Lower lobe of right lung (tissue), 2 donors: ENCODE results near the gene MORN5. TPM values are rescaled to one million over a fixed set of nuclear protein-coding genes. Genes with fewer than 3 reads are reported as not detected.

Experiments used
- ATAC-seq, 2 donors: fragments of 200-7000 bp; cut with Tn5 transposase; one replicate each; pipeline ENCODE4 v1.9.1; 2020 to 2022; ENCODE audit warnings: mild to moderate bottlenecking in 2 of 2, moderate library complexity in 2 of 2
- DNase-seq: peaks from one replicate; pipeline ENCODE4 v3.0.0-alpha.2; 2020
- H3K27ac ChIP-seq: fragments of 200-600 bp; one replicate; pipeline ENCODE4 v1.8.0; 2022
- H3K27me3 ChIP-seq: fragments of 200-600 bp; one replicate; pipeline ENCODE4 v1.8.0; 2022; ENCODE audit warnings: low read depth
- H3K36me3 ChIP-seq: fragments of 200-600 bp; one replicate; pipeline ENCODE4 v1.8.0; 2022; ENCODE audit warnings: mild to moderate bottlenecking
- H3K4me1 ChIP-seq: fragments of 200-600 bp; one replicate; pipeline ENCODE4 v1.8.0; 2022
- H3K4me3 ChIP-seq: fragments of 200-600 bp; one replicate; pipeline ENCODE4 v1.8.0; 2022; ENCODE audit warnings: mild to moderate bottlenecking
- H3K9me3 ChIP-seq: fragments of 200-600 bp; one replicate; pipeline ENCODE4 v1.8.0; 2022
- CTCF ChIP-seq: fragments of 200-600 bp; IDR thresholded peaks from one replicate; pipeline ENCODE4 v1.8.0; 2022; ENCODE audit warnings: antibody characterized with exemption, mild to moderate bottlenecking
- intact Hi-C: fragments of 100-400 bp; cut with DNase I; formaldehyde crosslinking; loops from one replicate; pipeline ENCODE4 v1.11.0; 2022
- total RNA-seq: library from RNA; stranded (reverse); fragmentation: NEBNext Ultra II Directional; extraction: Animal tissue kit (Norgen Biotek cat#: 25700); gene quantifications from one replicate; pipeline ENCODE4 v1.2.1, GENCODE V29; 2021
- donor health status: DM: no; HTN: yes; CAD: no; lungs with severe emphysema.

Gene MORN5
- total RNA-seq, 1 donor from 2014 or later, result 7.7 TPM

GRCh38 chr9:122119166-122119521 lies 40.6 kb upstream of the MORN5 start:
- Histone ChIP-seq H3K4me3 (no peak overlapping the region), H3K27me3 (no peaks in the 10 kb centered on the region), H3K27ac (no peak overlapping the region), H3K4me1 (no peaks in the 10 kb centered on the region), H3K9me3 (no peaks in the 10 kb centered on the region), H3K36me3 (no peaks in the 10 kb centered on the region)
- DNase-seq (no peak), ATAC-seq (no peak)
- intact Hi-C loops, result no loop called here
- no peak for TF ChIP-seq CTCF

- ATAC-seq (no peak), DNase-seq (no peak)
- intact Hi-C loops, result loop anchor here (10.0 kb wide), 1 partner anchor 235 kb away; no protein-coding TSS in a partner anchor
- no peaks in the 10 kb centered on the region for H3K9me3 ChIP-seq
- TF ChIP-seq CTCF, result no peak
- no peak overlapping the region for H3K27ac ChIP-seq
- H3K4me3 ChIP-seq, result no peak overlapping the region
- H3K27me3 ChIP-seq, result no peaks in the 10 kb centered on the region
- no peaks in the 10 kb centered on the region for H3K36me3 ChIP-seq
- no peaks in the 10 kb centered on the region for H3K4me1 ChIP-seq
Observed at GRCh38 chr9:122119721-122120120, 40.0 kb upstream of the MORN5 start.

- peaks cover 7% of the 10 kb centered on the region for H3K4me1 ChIP-seq
- no peak for DNase-seq
- H3K9me3 ChIP-seq, result no peaks in the 10 kb centered on the region
- ATAC-seq, result no peak
- H3K4me3 ChIP-seq, result no peak overlapping the region
- H3K27ac ChIP-seq, result no peak overlapping the region
- intact Hi-C loops, result loop anchor here (10.0 kb wide), 1 partner anchor 234 kb away; no protein-coding TSS in a partner anchor
- no peaks in the 10 kb centered on the region for H3K36me3 ChIP-seq
- no peak for TF ChIP-seq CTCF
- peaks cover 5% of the 10 kb centered on the region for H3K27me3 ChIP-seq
Observed at GRCh38 chr9:122120316-122121071, 39.2 kb upstream of the MORN5 start.

DNA sequence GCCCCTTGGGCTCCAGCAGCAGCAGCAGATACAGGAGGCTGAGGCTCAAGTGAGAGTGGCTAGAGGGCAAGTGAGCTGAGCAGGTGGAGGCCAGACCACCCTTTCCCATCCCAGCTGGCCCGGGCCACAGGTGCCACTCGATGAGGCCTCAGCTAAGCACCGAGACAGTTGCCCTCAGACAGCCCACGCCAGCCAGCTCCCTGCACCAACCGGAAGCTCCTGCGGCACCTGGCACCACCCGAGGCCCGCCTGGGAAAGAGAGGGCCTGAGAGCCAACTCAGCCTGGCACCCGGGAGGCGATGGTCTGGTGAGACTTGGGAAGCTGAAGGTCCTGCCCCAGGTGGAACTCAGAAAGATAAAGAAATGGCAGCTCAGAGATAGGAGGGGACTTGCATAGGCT lies 38.3 kb upstream of the MORN5 start:
- intact Hi-C loops, result loop anchor here (10.0 kb wide), 1 partner anchor 233 kb away; no protein-coding TSS in a partner anchor
- Histone ChIP-seq H3K27ac (no peak overlapping the region), H3K27me3 (peaks cover 14% of the 10 kb centered on the region), H3K4me1 (peaks cover 16% of the 10 kb centered on the region), H3K4me3 (no peak overlapping the region), H3K36me3 (no peaks in the 10 kb centered on the region), H3K9me3 (no peaks in the 10 kb centered on the region)
- DNase-seq (no peak), ATAC-seq (no peak)
- no peak for TF ChIP-seq CTCF

DNA sequence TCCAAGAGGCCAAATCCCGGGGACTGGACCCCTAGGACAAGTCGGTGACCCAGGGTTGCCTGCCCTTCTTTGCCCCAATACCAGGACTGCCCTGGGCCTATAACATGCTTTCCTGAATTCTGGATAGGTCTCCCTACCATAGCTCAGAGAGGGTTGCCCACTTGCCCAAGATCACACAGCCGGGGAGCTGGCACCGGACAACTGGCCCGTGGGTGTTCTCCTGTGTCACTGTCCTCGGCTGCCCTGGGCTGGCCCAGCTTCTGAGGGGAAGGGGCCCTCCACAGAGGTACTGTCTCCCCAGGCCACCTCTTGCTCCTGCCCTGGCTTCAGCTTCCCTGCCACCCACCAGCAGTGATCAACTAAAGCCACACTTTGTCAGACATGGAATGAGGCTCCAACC lies 37.8 kb upstream of the MORN5 start:
- Histone ChIP-seq H3K27me3 (peaks cover 20% of the 10 kb centered on the region), H3K9me3 (no peaks in the 10 kb centered on the region), H3K4me1 (peaks cover 21% of the 10 kb centered on the region), H3K27ac (no peak overlapping the region), H3K36me3 (no peaks in the 10 kb centered on the region), H3K4me3 (no peak overlapping the region)
- TF ChIP-seq CTCF, result no peak
- intact Hi-C loops, result loop anchor here (10.0 kb wide), 1 partner anchor 233 kb away; no protein-coding TSS in a partner anchor
- DNase-seq, result no peak
- no peak for ATAC-seq
